Thyroid gland (tissue), 4 donors: Measurements from ENCODE around the gene ZNF438.

Experiments
- POLR2A ChIP-seq, 2 donors: fragments of 450-650 bp; IDR thresholded peaks; one replicate each; pipeline ENCODE4 v1.6.1; 2017; ENCODE audit warnings: antibody characterized with exemption in 2 of 2, mild to moderate bottlenecking in 2 of 2, moderate library complexity in 1 of 2
- TF ChIP-seq, protein P1 (sequence below), 6 experiments: fragments of 200-600 bp in 3 of 6; fragments of 450-650 bp in 3 of 6; sonication (generic) in 3 of 6; IDR thresholded peaks; one replicate each; pipeline ENCODE4 v1.5.1; 2016 to 2019; ENCODE audit warnings: antibody characterized with exemption in 6 of 6, mild to moderate bottlenecking in 2 of 6, inconsistent platforms in 1 of 6, moderate library complexity in 1 of 6

DNA sequence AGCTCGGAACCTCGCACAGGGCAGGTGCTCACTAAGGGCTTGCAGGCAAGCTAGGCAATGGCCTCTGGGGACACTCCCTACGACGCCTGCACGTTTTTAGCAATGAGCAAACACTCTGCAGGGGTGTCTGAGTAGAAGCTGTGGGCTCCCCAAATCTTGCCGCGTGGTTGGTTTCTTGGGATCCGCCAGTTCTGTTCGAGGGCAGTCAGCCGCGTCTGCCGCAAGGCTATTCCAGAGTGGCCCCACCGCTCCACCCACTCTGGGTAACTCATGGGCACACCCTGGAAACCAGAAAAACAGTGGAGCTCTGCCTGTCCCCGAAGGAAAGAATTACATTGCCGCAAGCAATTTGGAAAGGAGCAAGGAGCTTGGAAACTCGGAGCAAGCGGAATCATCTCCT is 212.8 kb downstream of the ZNF438 start:
- TF ChIP-seq, protein P1, sequence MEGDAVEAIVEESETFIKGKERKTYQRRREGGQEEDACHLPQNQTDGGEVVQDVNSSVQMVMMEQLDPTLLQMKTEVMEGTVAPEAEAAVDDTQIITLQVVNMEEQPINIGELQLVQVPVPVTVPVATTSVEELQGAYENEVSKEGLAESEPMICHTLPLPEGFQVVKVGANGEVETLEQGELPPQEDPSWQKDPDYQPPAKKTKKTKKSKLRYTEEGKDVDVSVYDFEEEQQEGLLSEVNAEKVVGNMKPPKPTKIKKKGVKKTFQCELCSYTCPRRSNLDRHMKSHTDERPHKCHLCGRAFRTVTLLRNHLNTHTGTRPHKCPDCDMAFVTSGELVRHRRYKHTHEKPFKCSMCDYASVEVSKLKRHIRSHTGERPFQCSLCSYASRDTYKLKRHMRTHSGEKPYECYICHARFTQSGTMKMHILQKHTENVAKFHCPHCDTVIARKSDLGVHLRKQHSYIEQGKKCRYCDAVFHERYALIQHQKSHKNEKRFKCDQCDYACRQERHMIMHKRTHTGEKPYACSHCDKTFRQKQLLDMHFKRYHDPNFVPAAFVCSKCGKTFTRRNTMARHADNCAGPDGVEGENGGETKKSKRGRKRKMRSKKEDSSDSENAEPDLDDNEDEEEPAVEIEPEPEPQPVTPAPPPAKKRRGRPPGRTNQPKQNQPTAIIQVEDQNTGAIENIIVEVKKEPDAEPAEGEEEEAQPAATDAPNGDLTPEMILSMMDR (IDR thresholded peaks at IDR 0.05): no peak
- TF ChIP-seq POLR2A (IDR thresholded peaks at IDR 0.05): peak in 1 of 2 donors; percentile 89
